ENCODE results near the gene TANGO6. TPM values are rescaled to one million over a fixed set of nuclear protein-coding genes. Genes with fewer than 3 reads are reported as not detected.

TANGO6 gene
- total RNA-seq, 1 experiment from 2014 or later = 21.8 TPM

GRCh38 chr16:69107316-69107962, 264.1 kb downstream of the TANGO6 start:
- Histone ChIP-seq H3K9me3 (ENCODE audit: low read length) (no peaks in the 10 kb centered on the region), H3K36me3 (ENCODE audit: insufficient read depth, low read length) (no peaks in the 10 kb centered on the region), H4K20me1 (ENCODE audit: insufficient read depth, low read depth, low read length) (peaks cover 5% of the 10 kb centered on the region; the same call in 1 of the 2 replicates), H3K4me3 (ENCODE audit: low read length) (no peak overlapping the region), H3K4me2 (ENCODE audit: low read depth, low read length, poor library complexity, severe bottlenecking) (no peak overlapping the region), H3K27ac (ENCODE audit: low read length) (no peak overlapping the region), H3K27me3 (ENCODE audit: low read length) (no peaks in the 10 kb centered on the region), H3K9ac (ENCODE audit: low read length) (no peak overlapping the region), H3K4me1 (ENCODE audit: low read length) (peaks cover 7% of the 10 kb centered on the region; the same call in 1 of the 2 replicates), H3K79me2 (ENCODE audit: low read length) (no peaks in the 10 kb centered on the region), H3K9me2 (replicated peaks; ENCODE audit: insufficient read depth, low read length) (no peaks in the 10 kb centered on the region), H2AFZ (ENCODE audit: low read length) (no peak overlapping the region)
- DNase-seq = no peak

GRCh38 chr16:69108064-69108904, 265.0 kb downstream of the TANGO6 start:
- H3K79me2 ChIP-seq (ENCODE audit: low read length) = no peaks in the 10 kb centered on the region
- H3K36me3 ChIP-seq (ENCODE audit: insufficient read depth, low read length) = no peaks in the 10 kb centered on the region
- no peak overlapping the region for H3K4me3 ChIP-seq (ENCODE audit: low read length)
- H3K4me1 ChIP-seq (ENCODE audit: low read length) = peaks cover 5% of the 10 kb centered on the region; the same call in 1 of the 2 replicates
- no peaks in the 10 kb centered on the region for H3K27me3 ChIP-seq (ENCODE audit: low read length)
- no peak overlapping the region for H3K27ac ChIP-seq (ENCODE audit: low read length)
- H3K9ac ChIP-seq (ENCODE audit: low read length) = no peak overlapping the region
- H2AFZ ChIP-seq (ENCODE audit: low read length) = no peak overlapping the region
- H3K4me2 ChIP-seq (ENCODE audit: low read depth, low read length, poor library complexity, severe bottlenecking) = no peak overlapping the region
- H3K9me3 ChIP-seq (ENCODE audit: low read length) = no peaks in the 10 kb centered on the region
- H4K20me1 ChIP-seq (ENCODE audit: insufficient read depth, low read depth, low read length) = 0 out of 2 replicates have a peak, but pooled peaks cover 5% of the 10 kb centered on the region
- DNase-seq = no peak
- H3K9me2 ChIP-seq (replicated peaks; ENCODE audit: insufficient read depth, low read length) = no peaks in the 10 kb centered on the region

GRCh38 chr16:69108905-69109252, 265.5 kb downstream of the TANGO6 start:
- Histone ChIP-seq H3K4me3 (ENCODE audit: low read length) (no peak overlapping the region), H3K27me3 (ENCODE audit: low read length) (no peaks in the 10 kb centered on the region)

GRCh38 chr16:69109486-69110270, 266.3 kb downstream of the TANGO6 start:
- peaks cover 5% of the 10 kb centered on the region; the same call in 1 of the 2 replicates for H3K4me1 ChIP-seq (ENCODE audit: low read length)
- no peak overlapping the region for H3K9ac ChIP-seq (ENCODE audit: low read length)
- H3K27me3 ChIP-seq (ENCODE audit: low read length) = no peaks in the 10 kb centered on the region
- H3K9me2 ChIP-seq (replicated peaks; ENCODE audit: insufficient read depth, low read length) = no peaks in the 10 kb centered on the region
- H3K9me3 ChIP-seq (ENCODE audit: low read length) = no peaks in the 10 kb centered on the region
- H3K4me2 ChIP-seq (ENCODE audit: low read depth, low read length, poor library complexity, severe bottlenecking) = no peak overlapping the region
- H2AFZ ChIP-seq (ENCODE audit: low read length) = no peak overlapping the region
- H4K20me1 ChIP-seq (ENCODE audit: insufficient read depth, low read depth, low read length) = peaks cover 6% of the 10 kb centered on the region; the same call in 1 of the 2 replicates
- no peaks in the 10 kb centered on the region for H3K79me2 ChIP-seq (ENCODE audit: low read length)
- no peaks in the 10 kb centered on the region for H3K36me3 ChIP-seq (ENCODE audit: insufficient read depth, low read length)
- H3K4me3 ChIP-seq (ENCODE audit: low read length) = no peak overlapping the region
- no peak overlapping the region for H3K27ac ChIP-seq (ENCODE audit: low read length)
- peak; percentile 23 for DNase-seq

More at GRCh38 chr16:69108905-69109252, 265.5 kb downstream of the TANGO6 start:
- no peak for DNase-seq
- no peak overlapping the region for H3K4me2 ChIP-seq (ENCODE audit: low read depth, low read length, poor library complexity, severe bottlenecking)
- H3K4me1 ChIP-seq (ENCODE audit: low read length) = peaks cover 5% of the 10 kb centered on the region; the same call in 1 of the 2 replicates
- no peaks in the 10 kb centered on the region for H3K9me3 ChIP-seq (ENCODE audit: low read length)
- no peaks in the 10 kb centered on the region for H3K9me2 ChIP-seq (replicated peaks; ENCODE audit: insufficient read depth, low read length)
- 0 out of 2 replicates have a peak, but pooled peaks cover 5% of the 10 kb centered on the region for H4K20me1 ChIP-seq (ENCODE audit: insufficient read depth, low read depth, low read length)
- H3K36me3 ChIP-seq (ENCODE audit: insufficient read depth, low read length) = no peaks in the 10 kb centered on the region
- no peak overlapping the region for H3K27ac ChIP-seq (ENCODE audit: low read length)
- no peaks in the 10 kb centered on the region for H3K79me2 ChIP-seq (ENCODE audit: low read length)
- no peak overlapping the region for H3K9ac ChIP-seq (ENCODE audit: low read length)
- no peak overlapping the region for H2AFZ ChIP-seq (ENCODE audit: low read length)

- Histone ChIP-seq H3K9ac (ENCODE audit: low read length) (no peak overlapping the region), H3K9me2 (replicated peaks; ENCODE audit: insufficient read depth, low read length) (no peaks in the 10 kb centered on the region), H3K79me2 (ENCODE audit: low read length) (no peaks in the 10 kb centered on the region), H3K27me3 (ENCODE audit: low read length) (no peaks in the 10 kb centered on the region), H4K20me1 (ENCODE audit: insufficient read depth, low read depth, low read length) (peaks cover 12% of the 10 kb centered on the region; the same call in 1 of the 2 replicates), H3K36me3 (ENCODE audit: insufficient read depth, low read length) (no peaks in the 10 kb centered on the region), H3K4me3 (ENCODE audit: low read length) (no peak overlapping the region), H2AFZ (ENCODE audit: low read length) (no peak overlapping the region), H3K27ac (ENCODE audit: low read length) (no peak overlapping the region), H3K9me3 (ENCODE audit: low read length) (no peaks in the 10 kb centered on the region), H3K4me2 (ENCODE audit: low read depth, low read length, poor library complexity, severe bottlenecking) (no peak overlapping the region), H3K4me1 (ENCODE audit: low read length) (peaks cover 5% of the 10 kb centered on the region; the same call in 1 of the 2 replicates)
- no peak for DNase-seq
These were observed 267.1 kb downstream of the TANGO6 start for GRCh38 chr16:69110406-69110805.

GRCh38 chr16:69111216-69111875, 268.0 kb downstream of the TANGO6 start:
- no peaks in the 10 kb centered on the region for H3K27me3 ChIP-seq (ENCODE audit: low read length)
- no peak overlapping the region for H3K9ac ChIP-seq (ENCODE audit: low read length)
- peaks cover 5% of the 10 kb centered on the region; the same call in 1 of the 2 replicates for H3K4me1 ChIP-seq (ENCODE audit: low read length)
- no peak overlapping the region for H2AFZ ChIP-seq (ENCODE audit: low read length)
- no peaks in the 10 kb centered on the region for H3K9me3 ChIP-seq (ENCODE audit: low read length)
- no peak overlapping the region for H3K4me3 ChIP-seq (ENCODE audit: low read length)
- no peaks in the 10 kb centered on the region for H3K9me2 ChIP-seq (replicated peaks; ENCODE audit: insufficient read depth, low read length)
- H3K79me2 ChIP-seq (ENCODE audit: low read length) = no peaks in the 10 kb centered on the region
- DNase-seq = no peak
- no peaks in the 10 kb centered on the region for H3K36me3 ChIP-seq (ENCODE audit: insufficient read depth, low read length)
- no peak overlapping the region for H3K4me2 ChIP-seq (ENCODE audit: low read depth, low read length, poor library complexity, severe bottlenecking)
- no peak overlapping the region for H3K27ac ChIP-seq (ENCODE audit: low read length)
- H4K20me1 ChIP-seq (ENCODE audit: insufficient read depth, low read depth, low read length) = peaks cover 16% of the 10 kb centered on the region; the same call in 1 of the 2 replicates

- Histone ChIP-seq H3K9me3 (ENCODE audit: low read length) (no peaks in the 10 kb centered on the region), H3K79me2 (ENCODE audit: low read length) (no peaks in the 10 kb centered on the region), H3K4me1 (ENCODE audit: low read length) (peaks cover under 1% of the 10 kb centered on the region; the same call in 1 of the 2 replicates), H3K27ac (ENCODE audit: low read length) (no peak overlapping the region), H4K20me1 (ENCODE audit: insufficient read depth, low read depth, low read length) (peaks cover 11% of the 10 kb centered on the region; the same call in 1 of the 2 replicates), H2AFZ (ENCODE audit: low read length) (no peak overlapping the region), H3K36me3 (ENCODE audit: insufficient read depth, low read length) (no peaks in the 10 kb centered on the region; the same call in 1 of the 2 replicates), H3K27me3 (ENCODE audit: low read length) (no peaks in the 10 kb centered on the region), H3K9me2 (replicated peaks; ENCODE audit: insufficient read depth, low read length) (no peaks in the 10 kb centered on the region), H3K4me3 (ENCODE audit: low read length) (no peak overlapping the region), H3K4me2 (ENCODE audit: low read depth, low read length, poor library complexity, severe bottlenecking) (no peak overlapping the region), H3K9ac (ENCODE audit: low read length) (no peak overlapping the region)
- DNase-seq = no peak
These were observed 268.5 kb downstream of the TANGO6 start for GRCh38 chr16:69111876-69112230.

All from Karpas-422 (cell line).